ENCODE measurements around the gene SCUBE1.
A peak's percentile ranks its signal among the peaks of the same experiment; 100 is the strongest.

SCUBE1 gene

DNA sequence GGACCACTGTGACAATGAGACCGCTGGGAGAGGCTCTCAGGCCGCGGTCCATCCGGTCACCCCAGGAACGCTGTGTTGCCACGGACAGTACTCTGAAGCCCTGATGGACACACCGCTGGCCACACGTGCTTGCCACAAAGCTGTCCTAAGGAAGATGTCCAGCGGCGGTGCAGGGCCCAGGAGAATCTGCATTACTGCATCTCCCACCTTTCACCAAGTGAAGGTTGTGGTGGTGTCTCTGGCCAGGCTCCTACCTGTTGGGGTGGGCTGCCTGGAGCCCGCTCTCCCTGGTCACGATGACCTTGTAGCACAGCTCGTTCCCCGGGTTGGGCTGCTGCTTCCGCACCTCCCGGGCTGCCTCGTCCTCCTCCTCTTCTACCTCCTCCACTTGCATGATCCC is 160.4 kb downstream of the SCUBE1 start:
- intact Hi-C loops (cut with micrococcal nuclease): no loop called here
- Mint-ChIP-seq H3K36me3 (ENCODE audit: low read depth) (peaks cover 56% of the 10 kb centered on the region), H3K27me3 (no peaks in the 10 kb centered on the region), H3K27ac (no peak overlapping the region), H3K4me1 (ENCODE audit: low read depth) (peaks cover 29% of the 10 kb centered on the region), H3K9me3 (no peaks in the 10 kb centered on the region), H3K4me3 (no peak overlapping the region)

DNA sequence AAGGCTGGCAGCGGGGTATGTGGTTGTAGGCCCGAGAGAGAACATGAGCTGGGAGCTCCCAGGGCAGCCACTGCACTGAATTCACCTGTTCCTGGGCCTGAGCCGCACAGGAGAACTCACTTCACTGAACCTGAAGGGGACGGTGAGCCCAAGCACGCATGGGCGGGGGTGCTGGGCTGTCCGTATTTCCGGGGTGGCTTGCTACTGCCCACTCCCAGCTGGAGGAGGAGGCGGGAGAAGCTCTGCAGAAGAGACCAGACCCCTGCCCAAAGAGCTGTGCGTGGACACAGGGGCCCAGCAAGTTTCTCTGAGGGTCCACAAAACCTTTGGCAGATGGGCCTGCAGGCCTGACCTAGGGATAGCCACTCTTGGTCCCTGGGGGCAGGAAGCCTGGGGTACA is 161.1 kb downstream of the SCUBE1 start:
- Mint-ChIP-seq H3K36me3 (ENCODE audit: low read depth) (peaks cover 61% of the 10 kb centered on the region), H3K27ac (no peak overlapping the region), H3K9me3 (no peaks in the 10 kb centered on the region), H3K4me3 (no peak overlapping the region), H3K27me3 (no peaks in the 10 kb centered on the region), H3K4me1 (ENCODE audit: low read depth) (peaks cover 29% of the 10 kb centered on the region)
- intact Hi-C loops (cut with micrococcal nuclease): no loop called here

DNA sequence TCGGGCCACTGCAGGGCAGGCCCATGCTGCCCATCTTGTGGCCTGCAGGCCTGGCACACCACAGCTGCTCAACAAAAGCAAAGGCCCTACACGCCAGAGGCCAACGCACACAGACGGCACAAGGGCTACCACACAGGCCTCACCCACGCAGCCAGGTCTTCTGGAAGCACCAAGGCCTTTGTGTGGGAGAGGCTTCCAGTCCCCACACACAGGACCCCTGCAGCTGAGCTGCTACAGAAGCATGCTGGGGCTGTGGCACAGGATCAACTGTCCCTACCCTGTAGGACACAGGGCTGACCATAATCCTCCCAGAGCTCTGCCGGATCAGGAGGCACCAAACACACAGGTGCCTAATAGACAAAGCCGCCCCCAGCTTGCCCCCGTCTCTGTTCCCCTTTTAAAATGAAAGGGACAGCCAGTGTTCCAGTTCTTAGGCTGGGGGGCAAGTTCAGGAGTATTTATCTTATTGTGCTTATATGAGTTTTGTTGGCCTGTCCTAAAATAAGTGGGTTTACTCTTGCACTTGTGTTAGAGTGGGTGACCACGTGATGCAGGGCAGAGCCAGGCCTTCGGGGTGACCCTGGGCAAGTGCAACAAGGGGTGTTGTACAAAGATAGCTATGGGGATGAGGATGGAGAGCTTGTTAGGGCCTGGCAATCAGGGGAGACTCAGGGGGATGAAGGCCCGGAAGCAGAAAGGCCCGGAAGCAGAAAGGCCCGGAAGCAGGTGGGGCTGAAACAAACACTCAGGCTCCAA is 161.7 kb downstream of the SCUBE1 start:
- intact Hi-C loops (cut with micrococcal nuclease): no loop called here
- no peaks in the 10 kb centered on the region for H3K27me3 Mint-ChIP-seq
- peaks cover 29% of the 10 kb centered on the region for H3K4me1 Mint-ChIP-seq (ENCODE audit: low read depth)
- H3K27ac Mint-ChIP-seq: no peak overlapping the region
- H3K9me3 Mint-ChIP-seq: no peaks in the 10 kb centered on the region
- no peak overlapping the region for H3K4me3 Mint-ChIP-seq
- H3K36me3 Mint-ChIP-seq (ENCODE audit: low read depth): peaks cover 67% of the 10 kb centered on the region

DNA sequence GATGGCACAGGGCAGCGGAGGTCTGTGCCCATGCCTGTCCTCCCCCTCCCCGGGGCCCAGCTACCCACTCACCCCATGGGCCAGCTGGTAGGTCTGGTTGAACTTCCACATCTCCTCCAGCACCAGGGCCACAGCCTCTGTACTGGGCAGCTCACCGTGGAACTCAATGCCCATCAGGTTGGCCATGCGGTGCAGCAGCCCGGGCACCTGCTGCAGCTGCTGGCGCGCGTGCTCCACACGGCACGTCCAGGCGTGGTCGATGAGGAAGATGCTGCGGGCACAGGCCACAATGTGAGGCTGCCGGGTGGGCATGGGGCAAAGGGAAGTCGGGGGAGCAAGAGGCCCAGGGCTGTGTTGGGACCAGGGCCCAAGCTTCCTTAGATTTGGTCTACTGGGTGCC is 162.5 kb downstream of the SCUBE1 start:
- peaks cover 26% of the 10 kb centered on the region for H3K4me1 Mint-ChIP-seq (ENCODE audit: low read depth)
- peaks cover 76% of the 10 kb centered on the region for H3K36me3 Mint-ChIP-seq (ENCODE audit: low read depth)
- no peak overlapping the region for H3K4me3 Mint-ChIP-seq
- H3K27me3 Mint-ChIP-seq: no peaks in the 10 kb centered on the region
- H3K27ac Mint-ChIP-seq: peak overlapping the region; percentile 18
- H3K9me3 Mint-ChIP-seq: no peaks in the 10 kb centered on the region
- intact Hi-C loops (cut with micrococcal nuclease): no loop called here

DNA sequence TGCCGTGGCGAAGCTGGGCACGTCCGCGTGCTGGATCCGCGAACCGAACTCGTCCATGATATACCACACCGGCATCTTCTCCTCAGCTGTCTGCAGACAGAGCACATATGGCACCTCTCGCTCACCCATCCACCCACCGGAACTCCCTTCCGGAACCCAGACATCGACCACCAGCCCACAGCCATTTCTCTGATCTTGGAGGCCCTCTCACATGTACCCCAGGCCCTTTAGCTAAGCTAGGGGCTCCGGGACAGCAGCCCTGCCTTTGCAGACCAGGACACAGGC is 163.3 kb downstream of the SCUBE1 start:
- H3K4me1 Mint-ChIP-seq (ENCODE audit: low read depth): peaks cover 19% of the 10 kb centered on the region
- peaks cover 82% of the 10 kb centered on the region for H3K36me3 Mint-ChIP-seq (ENCODE audit: low read depth)
- no peaks in the 10 kb centered on the region for H3K27me3 Mint-ChIP-seq
- no peaks in the 10 kb centered on the region for H3K9me3 Mint-ChIP-seq
- no peak overlapping the region for H3K27ac Mint-ChIP-seq
- no peak overlapping the region for H3K4me3 Mint-ChIP-seq
- intact Hi-C loops (cut with micrococcal nuclease): no loop called here

DNA sequence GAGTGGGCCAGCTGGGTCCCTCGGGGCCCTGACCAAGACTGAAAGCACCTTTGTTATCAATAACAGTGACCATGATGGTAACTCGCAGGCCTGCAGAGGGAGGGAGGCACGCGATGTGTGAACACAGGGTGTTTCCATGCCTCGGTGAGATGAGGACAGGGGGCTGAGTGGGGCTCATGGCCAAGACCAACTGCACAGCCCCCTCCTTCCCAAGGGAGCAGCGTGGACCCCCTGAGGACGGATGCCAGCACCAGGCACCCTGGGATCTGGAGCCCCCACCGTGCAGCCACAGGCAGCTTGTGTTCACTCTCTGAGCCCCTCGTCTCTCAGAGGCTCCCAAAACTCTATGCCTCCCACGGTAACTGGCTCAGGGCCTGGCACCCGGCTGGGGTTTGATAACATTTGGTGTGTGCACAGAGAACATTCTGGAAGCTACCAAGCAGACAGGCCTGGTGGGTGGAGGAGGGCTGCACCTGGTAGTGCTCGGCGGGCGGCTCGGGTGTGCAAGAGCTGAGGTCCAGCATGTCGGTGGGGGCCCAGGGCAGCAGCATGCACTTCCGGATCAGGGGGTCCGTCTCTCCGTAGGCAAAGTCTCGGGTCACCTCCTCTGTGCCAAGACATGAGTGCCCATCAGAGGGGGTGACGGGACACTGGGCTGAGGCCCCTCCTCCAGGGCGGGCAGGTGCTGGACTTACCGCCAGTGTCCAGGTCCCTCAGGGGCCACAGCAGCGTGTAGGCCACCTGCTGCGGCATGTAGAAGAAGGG is 163.8 kb downstream of the SCUBE1 start:
- peak overlapping the region; percentile 54 for H3K27ac Mint-ChIP-seq
- H3K4me3 Mint-ChIP-seq: no peak overlapping the region
- peaks cover 14% of the 10 kb centered on the region for H3K4me1 Mint-ChIP-seq (ENCODE audit: low read depth)
- H3K36me3 Mint-ChIP-seq (ENCODE audit: low read depth): peaks cover 83% of the 10 kb centered on the region
- H3K27me3 Mint-ChIP-seq: no peaks in the 10 kb centered on the region
- intact Hi-C loops (cut with micrococcal nuclease): no loop called here
- no peaks in the 10 kb centered on the region for H3K9me3 Mint-ChIP-seq

DNA sequence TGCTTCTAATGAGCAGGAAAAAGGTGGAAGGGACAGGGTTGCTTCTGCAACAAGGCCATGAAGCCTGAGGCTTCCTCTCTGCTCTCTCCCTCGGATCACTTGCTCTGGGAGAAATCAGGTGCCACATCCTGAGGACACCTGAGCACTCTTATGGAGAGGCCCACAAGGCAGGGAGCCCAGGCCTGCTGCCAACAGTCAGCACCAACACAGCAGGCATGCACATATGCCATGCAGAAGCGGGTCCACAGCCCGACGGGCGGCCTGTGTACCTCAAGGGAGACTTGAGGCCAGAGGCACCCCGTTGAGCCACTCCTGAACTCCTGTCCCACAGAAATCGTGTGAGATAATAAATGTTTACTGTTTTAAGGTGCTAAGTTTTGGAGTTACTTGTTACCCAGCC is 165.7 kb downstream of the SCUBE1 start:
- Mint-ChIP-seq H3K4me3 (no peak overlapping the region), H3K36me3 (ENCODE audit: low read depth) (peaks cover 92% of the 10 kb centered on the region), H3K27ac (no peak overlapping the region), H3K27me3 (no peaks in the 10 kb centered on the region), H3K4me1 (ENCODE audit: low read depth) (peaks cover 10% of the 10 kb centered on the region), H3K9me3 (no peaks in the 10 kb centered on the region)
- intact Hi-C loops (cut with micrococcal nuclease): no loop called here

DNA sequence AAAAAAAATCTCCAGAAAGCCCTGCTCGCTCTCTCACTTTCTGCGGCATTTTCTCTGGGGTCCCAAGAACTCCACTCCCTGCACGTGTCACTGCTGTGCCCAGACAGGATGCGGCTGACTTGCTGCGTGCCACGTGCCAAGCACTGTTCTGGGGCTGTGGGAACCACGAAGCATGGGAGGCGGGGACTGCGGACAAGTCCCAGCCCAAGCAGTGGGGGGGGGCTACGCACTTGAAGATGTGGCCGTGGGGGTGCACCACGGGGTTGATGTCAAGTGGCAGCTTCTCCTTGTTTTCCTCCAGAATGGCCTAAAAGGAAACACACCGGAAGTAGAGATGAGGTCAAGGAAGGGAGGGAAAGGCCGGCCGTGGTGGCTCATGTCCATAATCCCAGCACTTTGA is 167.1 kb downstream of the SCUBE1 start:
- Mint-ChIP-seq H3K4me3 (no peak overlapping the region), H3K27me3 (no peaks in the 10 kb centered on the region), H3K36me3 (ENCODE audit: low read depth) (peaks cover 94% of the 10 kb centered on the region), H3K9me3 (no peaks in the 10 kb centered on the region), H3K27ac (no peak overlapping the region), H3K4me1 (ENCODE audit: low read depth) (peaks cover 10% of the 10 kb centered on the region)
- intact Hi-C loops (cut with micrococcal nuclease): no loop called here

DNA sequence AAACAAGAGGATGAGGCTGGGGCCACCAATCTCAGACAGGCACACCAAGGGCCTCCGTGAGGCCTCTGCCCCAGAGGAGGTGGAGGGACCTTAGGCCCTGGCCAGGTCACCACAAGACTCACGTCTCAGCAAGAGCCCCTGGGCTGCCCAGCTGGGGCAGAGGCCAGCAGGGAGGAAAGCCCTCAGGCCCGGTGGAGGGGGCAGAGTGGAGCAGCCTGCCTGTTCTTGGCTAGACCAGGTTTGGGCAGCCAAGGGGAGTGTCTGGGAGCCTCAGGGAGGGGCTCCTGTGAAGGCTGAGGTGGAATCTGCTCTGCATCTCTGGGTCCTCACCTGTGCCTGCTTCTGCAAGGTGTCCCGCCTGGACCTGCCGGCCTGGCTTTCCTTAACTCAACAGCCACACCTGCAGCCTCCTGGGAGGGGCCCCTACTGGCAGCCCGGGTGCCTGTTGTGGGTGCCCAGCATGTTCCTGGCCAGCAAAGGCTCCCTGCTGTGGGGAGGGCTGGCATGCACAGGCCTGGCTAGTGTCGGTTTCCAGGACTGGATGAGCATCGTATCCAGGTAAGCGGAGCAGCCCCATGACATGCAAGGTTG is 168.1 kb downstream of the SCUBE1 start:
- Mint-ChIP-seq H3K9me3 (no peaks in the 10 kb centered on the region), H3K4me3 (no peak overlapping the region), H3K27ac (no peak overlapping the region), H3K36me3 (ENCODE audit: low read depth) (peaks cover 94% of the 10 kb centered on the region), H3K4me1 (ENCODE audit: low read depth) (peaks cover 10% of the 10 kb centered on the region), H3K27me3 (no peaks in the 10 kb centered on the region)
- intact Hi-C loops (cut with micrococcal nuclease): no loop called here

DNA sequence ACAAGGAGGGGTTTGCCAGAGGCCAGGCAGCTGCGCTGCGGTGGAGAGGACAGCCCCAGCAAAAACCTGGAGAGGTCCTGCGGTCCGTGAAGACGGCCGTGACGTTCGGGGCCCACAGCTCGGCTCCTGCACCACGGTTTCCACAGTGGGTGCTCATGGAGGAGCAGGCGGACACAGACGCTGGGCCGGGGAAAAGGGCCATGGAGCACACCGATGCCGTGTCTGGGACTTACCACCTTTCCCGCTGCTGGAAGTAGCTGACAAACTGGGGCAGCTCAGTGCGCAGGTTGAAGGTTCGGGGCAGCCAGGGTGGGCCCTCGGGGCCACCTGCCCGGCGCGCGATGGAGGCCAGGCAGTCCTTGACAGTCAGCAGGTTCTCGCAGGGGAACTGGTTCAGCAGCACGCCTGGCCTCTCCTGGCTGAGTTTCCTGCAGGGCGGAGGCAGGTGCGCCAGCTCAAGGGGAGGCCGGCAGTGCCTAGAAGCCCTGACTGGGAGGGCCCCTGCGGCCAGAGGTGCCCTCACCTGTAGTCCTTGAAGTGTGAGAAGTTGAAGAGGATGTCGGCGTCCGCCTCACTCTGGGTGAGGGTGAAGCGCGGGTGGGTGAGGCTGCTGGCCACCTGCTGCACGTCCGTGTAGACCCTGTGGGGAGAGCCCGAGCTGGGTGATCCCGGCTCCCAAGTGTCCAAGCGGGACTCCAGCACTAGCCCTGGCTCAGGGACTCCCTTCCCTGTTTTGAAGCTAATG is 169.0 kb downstream of the SCUBE1 start:
- Mint-ChIP-seq H3K9me3 (no peaks in the 10 kb centered on the region), H3K27me3 (no peaks in the 10 kb centered on the region), H3K27ac (no peak overlapping the region), H3K4me1 (ENCODE audit: low read depth) (peaks cover 9% of the 10 kb centered on the region), H3K4me3 (no peak overlapping the region), H3K36me3 (ENCODE audit: low read depth) (peaks cover 94% of the 10 kb centered on the region)
- intact Hi-C loops (cut with micrococcal nuclease): no loop called here

DNA sequence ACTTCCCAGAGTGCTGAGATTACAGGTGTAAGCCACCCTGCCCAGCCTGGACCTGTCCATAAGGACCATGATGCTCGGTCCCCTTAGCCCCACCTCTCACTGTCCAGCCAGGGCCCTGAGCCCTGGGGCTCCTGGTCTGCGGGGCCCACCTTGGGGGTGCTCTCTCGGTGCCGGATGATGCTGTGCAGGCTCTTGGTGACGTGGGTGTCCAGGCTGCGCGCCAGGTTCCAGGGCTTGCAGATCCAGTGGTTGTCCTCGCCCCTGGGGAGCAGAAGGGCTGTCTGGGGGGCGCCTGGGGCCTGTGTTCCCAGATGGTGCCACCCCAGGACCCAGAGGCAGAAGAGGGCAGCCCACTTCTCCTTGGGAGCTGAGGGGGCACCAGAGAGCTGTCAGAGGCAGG is 169.6 kb downstream of the SCUBE1 start:
- Mint-ChIP-seq H3K27ac (no peak overlapping the region), H3K4me1 (ENCODE audit: low read depth) (peaks cover 3% of the 10 kb centered on the region), H3K9me3 (no peaks in the 10 kb centered on the region), H3K27me3 (no peaks in the 10 kb centered on the region), H3K4me3 (no peak overlapping the region), H3K36me3 (ENCODE audit: low read depth) (peaks cover 94% of the 10 kb centered on the region)
- intact Hi-C loops (cut with micrococcal nuclease): no loop called here

DNA sequence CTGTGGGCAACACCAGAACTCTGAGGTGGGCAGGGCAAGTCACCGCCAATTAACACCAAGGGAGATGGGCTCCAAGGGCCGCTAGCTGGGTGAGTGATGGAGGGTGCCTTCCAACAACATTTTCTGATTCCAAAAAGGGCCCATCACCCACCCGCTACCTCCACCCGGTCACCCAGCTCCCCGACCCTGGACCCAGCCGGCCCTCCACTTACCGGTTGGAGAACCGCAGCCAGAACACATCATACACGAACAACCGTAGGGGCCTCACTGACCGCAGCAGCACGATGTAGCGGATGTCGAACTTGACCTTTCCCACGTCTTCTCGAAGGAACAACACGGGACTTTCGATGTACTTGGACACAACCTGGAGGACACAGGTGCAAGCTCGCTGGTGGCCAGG is 171.0 kb downstream of the SCUBE1 start:
- H3K27me3 Mint-ChIP-seq: no peaks in the 10 kb centered on the region
- H3K36me3 Mint-ChIP-seq (ENCODE audit: low read depth): peaks cover 98% of the 10 kb centered on the region
- no peak overlapping the region for H3K4me3 Mint-ChIP-seq
- H3K9me3 Mint-ChIP-seq: no peaks in the 10 kb centered on the region
- no peaks in the 10 kb centered on the region for H3K4me1 Mint-ChIP-seq (ENCODE audit: low read depth)
- intact Hi-C loops (cut with micrococcal nuclease): no loop called here
- H3K27ac Mint-ChIP-seq: no peak overlapping the region

DNA sequence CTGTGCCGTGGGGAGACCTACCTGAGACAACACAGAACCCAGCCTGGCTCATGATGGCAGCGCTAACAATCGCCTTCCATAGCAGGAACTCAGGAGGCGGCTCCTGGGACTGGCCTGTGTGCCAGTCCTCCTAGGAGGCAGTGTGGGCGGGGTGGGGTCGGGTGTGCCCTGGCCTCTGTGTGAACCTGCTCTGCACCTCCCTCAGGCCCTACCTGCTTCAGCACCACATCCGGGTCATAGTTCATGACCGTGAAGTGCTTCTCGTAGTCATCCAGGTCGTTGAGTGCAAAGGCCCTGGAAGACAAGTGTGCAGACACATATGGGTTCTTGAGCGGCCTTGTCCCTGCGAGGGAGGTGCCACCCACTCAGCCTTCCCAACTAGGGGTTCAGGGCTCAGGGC is 171.6 kb downstream of the SCUBE1 start:
- Mint-ChIP-seq H3K9me3 (no peaks in the 10 kb centered on the region), H3K4me3 (no peak overlapping the region), H3K4me1 (ENCODE audit: low read depth) (no peaks in the 10 kb centered on the region), H3K27me3 (no peaks in the 10 kb centered on the region), H3K36me3 (ENCODE audit: low read depth) (peaks cover 98% of the 10 kb centered on the region), H3K27ac (no peak overlapping the region)
- intact Hi-C loops (cut with micrococcal nuclease): no loop called here

DNA sequence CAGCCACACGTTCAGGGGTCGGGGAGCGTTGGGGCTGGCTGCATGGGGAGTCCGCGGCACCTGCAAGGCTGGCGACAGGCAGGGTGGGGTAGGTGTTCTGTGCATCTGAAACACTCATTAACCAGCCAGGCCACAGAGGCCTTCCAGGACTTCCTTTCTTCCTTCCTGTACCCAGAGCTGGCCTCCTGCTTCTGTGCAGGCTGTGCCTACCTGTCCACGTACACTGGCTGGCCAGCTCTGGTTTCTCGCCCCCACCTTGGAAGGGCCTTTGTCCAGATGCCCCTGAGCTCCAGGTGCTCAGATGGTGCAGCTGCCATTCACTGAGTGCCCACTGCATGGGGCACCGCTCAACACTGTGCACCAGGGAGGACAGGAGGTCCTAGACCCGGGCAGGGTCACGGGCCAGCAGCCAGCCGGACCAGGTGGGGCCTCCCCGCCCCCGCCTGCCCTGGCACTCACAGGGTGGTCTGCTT is 172.1 kb downstream of the SCUBE1 start:
- Mint-ChIP-seq H3K36me3 (ENCODE audit: low read depth) (peaks cover 98% of the 10 kb centered on the region), H3K4me3 (no peak overlapping the region), H3K27me3 (no peaks in the 10 kb centered on the region), H3K27ac (no peak overlapping the region), H3K9me3 (no peaks in the 10 kb centered on the region), H3K4me1 (ENCODE audit: low read depth) (no peaks in the 10 kb centered on the region)
- intact Hi-C loops (cut with micrococcal nuclease): no loop called here

All from dendritic cell treated with granulocyte-macrophage colony-stimulating factor and Interleukin-4, amounts not matched to agents 40 ng/mL and 50 ng/mL, for 4 days (primary cell).